ENCODE results near the gene TMEM238L. TPM values are rescaled to one million over a fixed set of nuclear protein-coding genes. Genes with fewer than 3 reads are reported as not detected.

Gene TMEM238L
- total RNA-seq, 1 donor, result not detected

DNA sequence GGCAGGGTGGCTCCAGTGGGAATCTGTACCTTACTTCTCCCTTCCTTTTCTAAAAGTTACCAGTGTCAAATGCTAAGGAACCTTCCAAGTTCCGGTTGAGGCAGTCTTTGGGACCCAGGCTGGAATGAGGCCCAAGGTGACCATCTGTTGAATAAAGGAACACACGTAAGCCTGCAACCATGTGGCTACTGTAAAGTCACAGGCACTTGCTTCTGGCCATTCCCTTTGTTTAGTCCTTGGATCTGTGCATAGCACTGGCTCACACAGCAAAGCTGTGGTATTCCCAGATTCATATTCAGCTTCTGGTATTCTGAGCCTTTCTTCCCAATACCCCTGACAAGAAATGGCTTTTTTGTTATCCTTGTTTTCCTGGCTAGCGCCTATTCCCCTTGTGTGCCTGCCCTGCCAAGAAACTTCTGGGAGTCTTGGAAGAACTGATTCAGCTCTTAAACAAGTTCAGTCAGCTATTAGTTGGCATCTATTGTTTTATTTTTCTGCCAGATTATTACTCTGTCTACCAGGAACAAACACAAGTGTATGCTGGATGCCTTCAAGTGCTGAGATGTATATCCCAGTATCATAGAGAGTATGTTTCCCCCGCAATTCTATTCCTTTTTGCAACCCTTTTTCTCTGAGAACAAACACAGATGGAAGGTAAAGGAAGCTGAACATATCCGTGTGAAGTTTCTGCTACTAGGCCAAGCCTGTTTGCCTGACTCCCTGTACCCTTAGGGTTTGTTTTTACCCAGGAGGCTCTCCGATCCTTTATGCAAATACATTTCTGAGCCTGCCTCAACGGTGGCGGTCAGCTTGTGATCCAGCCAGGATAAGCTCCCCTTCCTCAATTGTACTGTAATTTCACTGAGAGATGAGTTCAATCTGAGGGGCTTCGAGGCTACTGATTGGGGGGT lies 13.2 kb downstream of the TMEM238L start:
- no peak overlapping the region for H3K4me3 ChIP-seq (ENCODE audit: low read depth, low read length)
- TF ChIP-seq, protein P1, sequence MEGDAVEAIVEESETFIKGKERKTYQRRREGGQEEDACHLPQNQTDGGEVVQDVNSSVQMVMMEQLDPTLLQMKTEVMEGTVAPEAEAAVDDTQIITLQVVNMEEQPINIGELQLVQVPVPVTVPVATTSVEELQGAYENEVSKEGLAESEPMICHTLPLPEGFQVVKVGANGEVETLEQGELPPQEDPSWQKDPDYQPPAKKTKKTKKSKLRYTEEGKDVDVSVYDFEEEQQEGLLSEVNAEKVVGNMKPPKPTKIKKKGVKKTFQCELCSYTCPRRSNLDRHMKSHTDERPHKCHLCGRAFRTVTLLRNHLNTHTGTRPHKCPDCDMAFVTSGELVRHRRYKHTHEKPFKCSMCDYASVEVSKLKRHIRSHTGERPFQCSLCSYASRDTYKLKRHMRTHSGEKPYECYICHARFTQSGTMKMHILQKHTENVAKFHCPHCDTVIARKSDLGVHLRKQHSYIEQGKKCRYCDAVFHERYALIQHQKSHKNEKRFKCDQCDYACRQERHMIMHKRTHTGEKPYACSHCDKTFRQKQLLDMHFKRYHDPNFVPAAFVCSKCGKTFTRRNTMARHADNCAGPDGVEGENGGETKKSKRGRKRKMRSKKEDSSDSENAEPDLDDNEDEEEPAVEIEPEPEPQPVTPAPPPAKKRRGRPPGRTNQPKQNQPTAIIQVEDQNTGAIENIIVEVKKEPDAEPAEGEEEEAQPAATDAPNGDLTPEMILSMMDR (IDR thresholded peaks at IDR 0.05; ENCODE audit: insufficient read depth, low read length), result no peak
- no peak for DNase-seq (ENCODE audit: low read depth)

DNA sequence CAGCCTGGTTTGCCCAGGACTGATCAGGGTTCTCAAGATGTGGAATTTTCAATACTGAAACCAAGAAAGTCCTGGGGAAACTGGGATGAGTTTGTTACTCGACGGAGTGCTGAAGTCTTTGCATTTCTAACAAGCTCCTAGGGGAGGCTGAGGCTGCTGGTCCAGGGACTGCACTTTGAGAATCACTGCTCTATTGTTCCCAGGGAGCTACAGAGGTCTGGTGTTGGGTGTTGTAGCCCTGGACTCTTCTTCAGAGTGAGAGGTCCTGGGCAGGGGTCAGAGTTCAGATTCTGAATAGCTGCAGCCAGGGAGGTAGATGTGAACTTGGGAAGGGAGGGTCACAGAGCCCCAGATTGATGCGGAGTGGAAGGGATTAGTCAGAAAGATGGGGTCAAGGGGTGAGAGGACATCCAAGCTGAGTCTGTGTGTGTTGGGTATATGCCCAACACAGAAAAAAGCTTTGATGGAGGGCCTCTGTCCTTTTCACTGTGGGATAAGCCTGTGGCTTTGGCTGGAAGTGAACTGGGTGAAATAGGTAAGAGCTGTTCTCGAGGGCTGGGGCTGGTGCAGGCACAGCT lies 14.1 kb downstream of the TMEM238L start:
- TF ChIP-seq, protein P1 (IDR thresholded peaks at IDR 0.05; ENCODE audit: insufficient read depth, low read length), result no peak
- no peak for DNase-seq (ENCODE audit: low read depth)

DNA sequence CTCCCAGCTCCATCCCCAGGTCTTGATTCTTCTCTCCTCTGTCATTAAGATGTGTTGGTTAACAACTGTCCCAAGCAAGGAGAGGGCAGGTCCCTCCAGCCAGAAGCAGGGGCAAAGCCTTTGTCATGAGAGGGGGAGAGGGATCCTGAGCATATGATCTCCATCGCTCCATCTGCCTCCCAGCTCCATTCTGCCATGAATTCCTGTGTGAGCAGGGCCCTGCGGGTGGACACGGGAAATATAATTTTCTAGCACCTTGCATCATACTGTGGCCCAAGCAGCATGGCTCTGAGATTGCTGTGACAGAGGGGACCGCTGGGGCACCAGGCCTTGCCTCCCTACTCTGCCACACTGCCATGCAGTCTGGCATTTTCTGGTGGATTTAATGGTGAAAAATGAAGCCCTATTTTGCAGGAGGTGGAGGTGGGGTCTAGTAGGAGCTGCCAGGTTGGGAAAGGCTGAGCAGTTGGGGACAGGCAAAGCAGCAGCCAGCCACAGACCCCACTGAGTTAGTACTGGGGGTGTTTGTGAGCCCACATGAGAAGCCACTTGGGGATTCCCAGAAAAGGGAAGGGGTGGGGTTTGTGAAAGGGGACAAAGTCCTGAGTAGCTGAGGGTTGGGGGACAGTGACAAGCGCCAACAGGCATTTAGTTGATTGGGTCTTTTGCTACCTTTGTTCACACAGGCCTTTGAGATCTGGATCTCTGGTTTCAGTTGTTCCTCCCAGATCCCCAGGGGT lies 16.4 kb downstream of the TMEM238L start:
- DNase-seq (ENCODE audit: low read depth), result no peak
- TF ChIP-seq, protein P1 (IDR thresholded peaks at IDR 0.05; ENCODE audit: insufficient read depth, low read length), result no peak
- H3K4me3 ChIP-seq (ENCODE audit: low read depth, low read length), result no peak overlapping the region

More for the DNA sequence above, 14.1 kb downstream of the TMEM238L start:
- H3K4me3 ChIP-seq (ENCODE audit: low read depth, low read length), result no peak overlapping the region

DNA sequence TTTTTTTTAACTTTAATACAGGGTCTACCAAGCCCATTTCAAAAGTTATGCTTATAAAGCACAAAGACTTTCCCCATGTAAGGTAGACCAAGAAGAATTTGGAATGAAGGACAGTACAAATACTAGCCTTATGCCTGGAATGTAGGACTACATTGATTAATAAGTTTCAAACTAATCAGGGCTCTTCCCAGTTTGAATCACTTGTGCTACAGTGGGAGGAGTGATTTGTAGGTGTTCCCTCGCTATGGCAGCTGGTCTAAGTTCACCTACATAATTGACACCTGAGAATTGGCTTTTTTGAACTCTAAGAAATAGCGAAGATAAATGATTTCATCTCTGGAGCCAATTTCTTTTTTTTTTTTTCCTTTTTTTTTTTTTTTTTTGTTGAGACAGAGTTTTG lies 18.6 kb downstream of the TMEM238L start:
- TF ChIP-seq, protein P1 (IDR thresholded peaks at IDR 0.05; ENCODE audit: insufficient read depth, low read length), result no peak
- no peak for DNase-seq (ENCODE audit: low read depth)
- H3K4me3 ChIP-seq (ENCODE audit: low read depth, low read length), result no peak overlapping the region

DNA sequence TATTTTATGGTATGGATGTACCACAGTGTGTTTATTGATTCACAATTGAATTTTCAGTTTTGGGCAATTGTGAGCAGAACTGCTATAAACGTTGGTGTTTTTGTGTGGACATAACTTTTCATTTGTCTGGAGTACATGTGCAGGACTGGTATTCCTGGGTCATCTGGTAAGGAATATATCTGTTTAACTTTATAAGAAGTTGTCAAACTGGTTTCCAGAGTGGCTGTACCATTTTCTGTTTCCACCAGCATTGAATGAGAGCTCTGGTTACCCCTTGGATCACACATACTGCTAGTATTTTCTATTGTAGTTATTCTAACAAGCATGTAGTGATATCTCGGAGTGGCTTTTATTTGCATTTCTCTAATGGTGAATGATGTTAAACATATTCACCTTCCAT lies 24.3 kb downstream of the TMEM238L start:
- no peak for DNase-seq (ENCODE audit: low read depth)
- H3K4me3 ChIP-seq (ENCODE audit: low read depth, low read length), result no peak overlapping the region
- TF ChIP-seq, protein P1 (IDR thresholded peaks at IDR 0.05; ENCODE audit: insufficient read depth, low read length), result no peak

DNA sequence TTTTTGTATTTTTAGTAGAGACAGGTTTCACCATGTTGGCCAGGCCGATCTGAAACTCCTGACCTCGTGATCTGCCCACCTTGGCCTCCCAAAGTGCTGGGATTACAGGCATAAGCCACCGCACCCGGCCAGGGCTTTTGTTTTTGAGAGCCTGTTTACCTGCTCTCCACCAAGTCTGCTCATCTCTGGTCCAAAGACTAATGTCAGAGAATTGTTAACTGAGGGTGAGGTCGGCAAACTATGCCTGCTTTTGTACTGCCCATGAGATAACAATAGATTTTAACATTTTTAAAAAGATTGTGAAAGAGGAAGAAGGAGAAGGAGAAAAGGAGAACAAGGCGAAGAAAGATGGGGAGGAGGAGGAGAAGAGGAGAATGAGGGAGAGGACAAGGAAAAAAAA lies 26.0 kb downstream of the TMEM238L start:
- H3K4me3 ChIP-seq (ENCODE audit: low read depth, low read length), result no peak overlapping the region
- TF ChIP-seq, protein P1 (IDR thresholded peaks at IDR 0.05; ENCODE audit: insufficient read depth, low read length), result no peak
- no peak for DNase-seq (ENCODE audit: low read depth)

Data from fibroblast of the aortic adventitia (primary cell).